Esophagus muscularis mucosa (tissue), 4 donors: ENCODE results near the gene RPS6KA2. TPM values are rescaled to one million over a fixed set of nuclear protein-coding genes. Genes with fewer than 3 reads are reported as not detected.

Experiments
- DNase-seq: peaks from one replicate; pipeline ENCODE4 v3.0.0-alpha.2; 2017; ENCODE audit errors: extremely low spot score
- H3K27ac ChIP-seq, 4 donors: fragments of 200-600 bp; sonication (generic); replicated peaks in 1 of 4; 1 replicate in 3 of 4; 2 replicates in 1 of 4; pipeline ENCODE4 v1.5.1; 2016 to 2019; ENCODE audit warnings: mild to moderate bottlenecking in 1 of 4
- H3K27me3 ChIP-seq, 4 donors: fragments of 200-600 bp; sonication (generic); one replicate each; pipeline versions ENCODE4 v1.5.1 to v1.6.0; 2016 to 2019
- H3K36me3 ChIP-seq, 4 donors: fragments of 200-600 bp; sonication (generic); one replicate each; pipeline ENCODE4 v1.5.1; 2016 to 2019
- H3K4me1 ChIP-seq, 4 donors: fragments of 200-600 bp; sonication (generic); one replicate each; pipeline ENCODE4 v1.5.1; 2016 to 2019
- H3K4me3 ChIP-seq, 4 donors: fragments of 200-600 bp; sonication (generic); 1 replicate in 2 of 4; 2 replicates in 2 of 4; pipeline ENCODE4 v1.5.1; 2016 to 2019; ENCODE audit warnings: mild to moderate bottlenecking in 4 of 4, moderate library complexity in 1 of 4
- H3K9me3 ChIP-seq, 4 donors: fragments of 200-600 bp; sonication (generic); 1 replicate in 3 of 4; 2 replicates in 1 of 4; pipeline ENCODE4 v1.5.1; 2016 to 2019
- EP300 ChIP-seq: sonication (generic); formaldehyde crosslinking; IDR thresholded peaks from one replicate; pipeline ENCODE4 v1.6.1; 2017; ENCODE audit warnings: antibody characterized with exemption
- POLR2A ChIP-seq: fragments of 450-650 bp; IDR thresholded peaks from one replicate; pipeline ENCODE4 v1.6.1; 2017; ENCODE audit warnings: antibody characterized with exemption, moderate library complexity, mild to moderate bottlenecking, low read depth
- POLR2AphosphoS5 ChIP-seq, 2 donors: sonication (generic); formaldehyde crosslinking; IDR thresholded peaks; one replicate each; pipeline ENCODE4 v1.6.1; 2017; ENCODE audit warnings: antibody characterized with exemption in 2 of 2
- WGBS: methylation state at CpG from one replicate; pipeline ENCODE4 v1.1.5; 2018; 5-methylcytosine and 5-hydroxymethylcytosine counted together
- intact Hi-C: fragments of 100-400 bp; cut with DNase I; formaldehyde crosslinking; loops from one replicate; pipeline ENCODE4 v1.15.1; 2023
- total RNA-seq, 4 donors: library from RNA; depleted of rRNA; stranded (reverse); fragments of >200 nt; gene quantifications; one replicate each; pipeline versions ENCODE4 v1.1.0 to v1.2.1, GENCODE V29; 2016
- TF ChIP-seq, protein P1 (sequence below), 3 experiments: fragments of 200-600 bp in 2 of 3; fragments of 450-650 bp in 1 of 3; sonication (generic) in 2 of 3; IDR thresholded peaks; one replicate each; pipeline ENCODE4 v1.5.1; 2017 to 2019; ENCODE audit warnings: antibody characterized with exemption in 3 of 3, mild to moderate bottlenecking in 2 of 3, moderate library complexity in 1 of 3

Gene RPS6KA2
- total RNA-seq, 4 donors from 2014 or later = 83.9 to 126 (median 112) TPM

GRCh38 chr6:166586424-166587156 is 40.5 kb downstream of the RPS6KA2 start, which contains the start of gene RAMACL:
Gene RAMACL, minus strand, starts transcription at chr6:166586678. Its CDS starts 201 bp downstream, at chr6:166586477.
- Histone ChIP-seq H3K27me3 (no peaks in the 10 kb centered on the region), H3K36me3 (no peaks in the 10 kb centered on the region), H3K9me3 (no peaks in the 10 kb centered on the region), H3K27ac (no peak within 1 kb of the TSS), H3K4me1 (peaks cover 21 to 55% (median 41%) of the 10 kb centered on the region in 4 donors), H3K4me3 (no peak within 1 kb of the TSS)
- TF ChIP-seq POLR2A (no peak), POLR2AphosphoS5 (IDR thresholded peaks at IDR 0.05) (no peak), EP300 (no peak)
- TF ChIP-seq, protein P1, sequence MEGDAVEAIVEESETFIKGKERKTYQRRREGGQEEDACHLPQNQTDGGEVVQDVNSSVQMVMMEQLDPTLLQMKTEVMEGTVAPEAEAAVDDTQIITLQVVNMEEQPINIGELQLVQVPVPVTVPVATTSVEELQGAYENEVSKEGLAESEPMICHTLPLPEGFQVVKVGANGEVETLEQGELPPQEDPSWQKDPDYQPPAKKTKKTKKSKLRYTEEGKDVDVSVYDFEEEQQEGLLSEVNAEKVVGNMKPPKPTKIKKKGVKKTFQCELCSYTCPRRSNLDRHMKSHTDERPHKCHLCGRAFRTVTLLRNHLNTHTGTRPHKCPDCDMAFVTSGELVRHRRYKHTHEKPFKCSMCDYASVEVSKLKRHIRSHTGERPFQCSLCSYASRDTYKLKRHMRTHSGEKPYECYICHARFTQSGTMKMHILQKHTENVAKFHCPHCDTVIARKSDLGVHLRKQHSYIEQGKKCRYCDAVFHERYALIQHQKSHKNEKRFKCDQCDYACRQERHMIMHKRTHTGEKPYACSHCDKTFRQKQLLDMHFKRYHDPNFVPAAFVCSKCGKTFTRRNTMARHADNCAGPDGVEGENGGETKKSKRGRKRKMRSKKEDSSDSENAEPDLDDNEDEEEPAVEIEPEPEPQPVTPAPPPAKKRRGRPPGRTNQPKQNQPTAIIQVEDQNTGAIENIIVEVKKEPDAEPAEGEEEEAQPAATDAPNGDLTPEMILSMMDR (IDR thresholded peaks at IDR 0.05) = no peak
- intact Hi-C loops = no loop called here
- DNase-seq = no peak
- WGBS = 98% methylated on average over 9 of the region's 9 CpGs

DNA sequence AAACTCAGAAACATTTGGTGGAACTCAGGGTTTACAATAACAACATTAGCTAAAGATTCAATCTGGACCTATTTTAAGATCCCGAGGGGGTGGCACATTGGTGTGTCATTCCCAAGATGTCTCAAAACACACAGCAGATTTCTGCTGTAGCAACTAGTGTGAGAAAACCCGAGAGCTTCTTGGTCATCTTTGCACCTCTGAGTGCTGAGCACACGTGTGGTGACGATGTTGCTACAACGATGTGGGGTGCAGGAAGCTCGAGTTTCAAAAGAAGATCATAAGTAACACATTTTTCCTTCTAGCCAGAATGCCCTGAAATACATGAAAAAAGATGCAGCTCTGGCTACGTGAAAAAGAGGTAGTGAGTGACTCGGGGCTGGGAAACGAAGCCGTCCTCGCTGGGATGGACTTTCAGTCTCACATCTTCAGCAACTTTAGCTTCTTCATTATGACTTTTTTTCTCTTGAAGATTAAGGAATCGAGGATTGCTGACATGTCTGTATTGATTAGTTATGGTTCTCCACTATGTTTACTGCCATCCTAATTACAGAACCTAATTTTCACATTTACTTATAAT is 42.1 kb downstream of the RPS6KA2 start:
- DNase-seq = no peak
- H3K4me3 ChIP-seq = no peak overlapping the region
- TF ChIP-seq POLR2AphosphoS5 (IDR thresholded peaks at IDR 0.05) (no peak), POLR2A (no peak), EP300 (no peak)
- TF ChIP-seq, protein P1 (IDR thresholded peaks at IDR 0.05) = no peak
- H3K27ac ChIP-seq = no peak overlapping the region
- H3K27me3 ChIP-seq = no peaks in the 10 kb centered on the region
- intact Hi-C loops = no loop called here
- H3K4me1 ChIP-seq = peaks cover 17 to 44% (median 34%) of the 10 kb centered on the region in 4 donors
- 80% methylated on average over 12 of the region's 12 CpGs for WGBS
- H3K9me3 ChIP-seq = no peaks in the 10 kb centered on the region
- no peaks in the 10 kb centered on the region for H3K36me3 ChIP-seq

GRCh38 chr6:166584155-166584554 is 42.9 kb downstream of the RPS6KA2 start:
- no peak for DNase-seq
- peaks cover 9 to 41% (median 27%) of the 10 kb centered on the region in 4 donors for H3K4me1 ChIP-seq
- H3K27me3 ChIP-seq = no peaks in the 10 kb centered on the region
- TF ChIP-seq EP300 (no peak), POLR2A (no peak), POLR2AphosphoS5 (IDR thresholded peaks at IDR 0.05) (no peak)
- TF ChIP-seq, protein P1 (IDR thresholded peaks at IDR 0.05) = no peak
- WGBS = 59% methylated on average over 3 of the region's 3 CpGs
- no peaks in the 10 kb centered on the region for H3K9me3 ChIP-seq
- no peaks in the 10 kb centered on the region for H3K36me3 ChIP-seq
- intact Hi-C loops = no loop called here
- H3K27ac ChIP-seq = no peak overlapping the region
- H3K4me3 ChIP-seq = no peak overlapping the region

GRCh38 chr6:166583230-166583965 is 43.7 kb downstream of the RPS6KA2 start:
- Histone ChIP-seq H3K4me1 (peaks cover 3 to 34% (median 20%) of the 10 kb centered on the region in 4 donors), H3K36me3 (no peaks in the 10 kb centered on the region), H3K27me3 (no peaks in the 10 kb centered on the region), H3K27ac (no peak overlapping the region), H3K4me3 (no peak overlapping the region), H3K9me3 (no peaks in the 10 kb centered on the region)
- DNase-seq = no peak
- 83% methylated on average over 15 of the region's 15 CpGs for WGBS
- TF ChIP-seq, protein P1 (IDR thresholded peaks at IDR 0.05) = no peak
- TF ChIP-seq EP300 = no peak
- TF ChIP-seq POLR2AphosphoS5 (IDR thresholded peaks at IDR 0.05) = no peak
- TF ChIP-seq POLR2A = no peak
- intact Hi-C loops = no loop called here
